Measurements from ENCODE around the gene CCK. TPM values are rescaled to one million over a fixed set of nuclear protein-coding genes. Genes with fewer than 3 reads are reported as not detected.

CCK gene
- total RNA-seq, 4 donors from 2014 or later: 1.1 TPM; not detected in 3

DNA sequence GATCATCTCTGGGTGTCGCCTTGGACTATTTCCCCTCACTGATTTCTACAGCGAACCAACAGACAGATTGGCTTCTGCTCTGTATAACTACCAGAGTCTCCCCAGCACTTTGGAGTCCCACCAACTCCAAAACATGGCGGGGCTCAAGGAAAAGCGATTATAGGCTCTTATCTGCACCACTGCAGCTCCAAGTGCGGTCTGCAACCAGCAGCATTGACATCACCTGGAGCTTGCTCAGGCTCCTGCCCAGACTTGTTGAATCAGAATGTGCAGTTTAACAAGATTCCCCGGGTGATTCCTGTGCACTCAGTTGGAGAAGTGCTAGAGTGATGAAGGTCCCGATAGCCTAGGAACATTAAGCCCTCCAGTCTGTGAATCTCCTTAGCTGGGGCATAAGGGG lies 9.0 kb downstream of the CCK start:
- Histone ChIP-seq H3K27me3 (peaks cover 0 to 14% (median 11%) of the 10 kb centered on the region in 3 donors), H3K36me3 (no peaks in the 10 kb centered on the region), H3K4me3 (no peak overlapping the region), H3K4me1 (no peaks in the 10 kb centered on the region), H3K27ac (no peak overlapping the region), H3K9me3 (no peaks in the 10 kb centered on the region)
- TF ChIP-seq POLR2A (IDR thresholded peaks at IDR 0.05): no peak
- TF ChIP-seq, protein P1, sequence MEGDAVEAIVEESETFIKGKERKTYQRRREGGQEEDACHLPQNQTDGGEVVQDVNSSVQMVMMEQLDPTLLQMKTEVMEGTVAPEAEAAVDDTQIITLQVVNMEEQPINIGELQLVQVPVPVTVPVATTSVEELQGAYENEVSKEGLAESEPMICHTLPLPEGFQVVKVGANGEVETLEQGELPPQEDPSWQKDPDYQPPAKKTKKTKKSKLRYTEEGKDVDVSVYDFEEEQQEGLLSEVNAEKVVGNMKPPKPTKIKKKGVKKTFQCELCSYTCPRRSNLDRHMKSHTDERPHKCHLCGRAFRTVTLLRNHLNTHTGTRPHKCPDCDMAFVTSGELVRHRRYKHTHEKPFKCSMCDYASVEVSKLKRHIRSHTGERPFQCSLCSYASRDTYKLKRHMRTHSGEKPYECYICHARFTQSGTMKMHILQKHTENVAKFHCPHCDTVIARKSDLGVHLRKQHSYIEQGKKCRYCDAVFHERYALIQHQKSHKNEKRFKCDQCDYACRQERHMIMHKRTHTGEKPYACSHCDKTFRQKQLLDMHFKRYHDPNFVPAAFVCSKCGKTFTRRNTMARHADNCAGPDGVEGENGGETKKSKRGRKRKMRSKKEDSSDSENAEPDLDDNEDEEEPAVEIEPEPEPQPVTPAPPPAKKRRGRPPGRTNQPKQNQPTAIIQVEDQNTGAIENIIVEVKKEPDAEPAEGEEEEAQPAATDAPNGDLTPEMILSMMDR (IDR thresholded peaks at IDR 0.05 in 4 of 5, conservative IDR thresholded peaks at IDR 0.05 in 1 of 5): no peak
- intact Hi-C loops (cut with DNase I; ENCODE audit: low total_unique reads): no loop called here
- in situ Hi-C loops (cut with MboI; ENCODE audit: low sequenced_read_pairs in 4 of 4): loop anchor here in 1 of 4 donors (10.0 kb wide), 1 partner anchor 188 kb away; no protein-coding TSS in a partner anchor
- DNase-seq (no peak), ATAC-seq (no peak)

DNA sequence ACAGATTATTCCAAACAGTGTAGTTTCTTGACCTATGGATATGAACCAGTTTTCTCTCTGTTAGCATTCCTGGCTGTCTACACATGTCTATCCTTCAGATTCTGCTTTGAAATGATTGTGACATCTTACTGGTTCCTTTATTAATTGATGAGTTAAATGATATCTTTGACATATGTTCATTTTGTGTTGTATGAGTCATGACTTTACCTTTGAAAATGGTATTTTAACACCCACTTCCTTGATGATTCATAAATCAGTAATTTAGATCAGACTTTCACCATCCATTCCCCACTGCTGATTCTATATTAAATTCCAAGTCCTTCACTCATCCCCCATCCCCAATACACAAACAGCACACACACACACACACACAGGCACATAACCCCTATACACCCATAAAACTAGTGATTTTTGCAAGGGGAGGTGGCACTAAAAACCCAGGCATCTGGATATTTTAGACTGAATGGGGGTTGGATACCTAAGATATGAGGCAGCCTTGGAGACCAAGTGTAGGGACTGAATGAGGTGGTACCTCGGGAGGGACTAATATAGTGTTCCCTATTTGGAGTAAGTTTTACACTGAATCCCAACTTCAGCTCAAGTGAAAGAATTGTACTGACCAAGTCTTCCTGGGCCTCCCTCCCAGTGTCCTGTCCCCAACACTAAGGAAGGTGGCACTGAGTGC lies 9.7 kb downstream of the CCK start:
- Histone ChIP-seq H3K36me3 (no peaks in the 10 kb centered on the region), H3K9me3 (no peaks in the 10 kb centered on the region), H3K27ac (no peak overlapping the region), H3K27me3 (peaks cover 0 to 14% (median 8%) of the 10 kb centered on the region in 3 donors), H3K4me3 (no peak overlapping the region), H3K4me1 (no peaks in the 10 kb centered on the region)
- ATAC-seq (no peak), DNase-seq (no peak)
- in situ Hi-C loops (cut with MboI; ENCODE audit: low sequenced_read_pairs in 4 of 4): loop anchor here in 1 of 4 donors (10.0 kb wide), 1 partner anchor 189 kb away; no protein-coding TSS in a partner anchor
- TF ChIP-seq POLR2A (IDR thresholded peaks at IDR 0.05): no peak
- TF ChIP-seq, protein P1 (IDR thresholded peaks at IDR 0.05 in 4 of 5, conservative IDR thresholded peaks at IDR 0.05 in 1 of 5): no peak
- intact Hi-C loops (cut with DNase I; ENCODE audit: low total_unique reads): no loop called here

DNA sequence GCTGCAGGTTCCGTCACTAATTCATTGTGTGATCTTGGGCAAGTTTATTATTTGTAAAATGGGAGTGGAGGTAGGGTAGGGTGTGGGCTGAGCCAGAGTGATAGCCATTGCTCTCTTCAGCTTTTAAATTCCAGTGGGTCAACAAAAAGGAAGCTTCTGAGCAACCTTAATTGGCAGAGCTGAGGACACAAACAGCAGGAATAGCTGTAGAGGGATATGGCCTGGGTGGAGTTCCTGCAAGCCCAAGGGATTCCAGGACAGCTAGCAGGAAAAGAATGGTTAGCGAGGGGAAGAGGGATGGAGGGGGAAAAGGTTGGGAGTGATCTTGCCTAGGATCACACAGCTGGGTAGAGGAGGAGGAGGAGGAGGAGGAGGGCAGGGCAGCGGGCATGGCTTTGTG lies 11.4 kb downstream of the CCK start:
- H3K9me3 ChIP-seq: no peaks in the 10 kb centered on the region
- intact Hi-C loops (cut with DNase I; ENCODE audit: low total_unique reads) (no loop called here), in situ Hi-C loops (cut with MboI; ENCODE audit: low sequenced_read_pairs in 4 of 4) (loop anchor here in 1 of 4 donors (10.0 kb wide), 1 partner anchor 190 kb away; no protein-coding TSS in a partner anchor)
- ATAC-seq: no peak
- no peak overlapping the region for H3K27ac ChIP-seq
- H3K36me3 ChIP-seq: no peaks in the 10 kb centered on the region
- no peak overlapping the region for H3K4me3 ChIP-seq
- peaks cover 0 to 4% (median 0%) of the 10 kb centered on the region in 3 donors for H3K27me3 ChIP-seq
- TF ChIP-seq, protein P1 (IDR thresholded peaks at IDR 0.05 in 4 of 5, conservative IDR thresholded peaks at IDR 0.05 in 1 of 5): no peak
- no peak for TF ChIP-seq POLR2A (IDR thresholded peaks at IDR 0.05)
- no peaks in the 10 kb centered on the region for H3K4me1 ChIP-seq
- no peak for DNase-seq

DNA sequence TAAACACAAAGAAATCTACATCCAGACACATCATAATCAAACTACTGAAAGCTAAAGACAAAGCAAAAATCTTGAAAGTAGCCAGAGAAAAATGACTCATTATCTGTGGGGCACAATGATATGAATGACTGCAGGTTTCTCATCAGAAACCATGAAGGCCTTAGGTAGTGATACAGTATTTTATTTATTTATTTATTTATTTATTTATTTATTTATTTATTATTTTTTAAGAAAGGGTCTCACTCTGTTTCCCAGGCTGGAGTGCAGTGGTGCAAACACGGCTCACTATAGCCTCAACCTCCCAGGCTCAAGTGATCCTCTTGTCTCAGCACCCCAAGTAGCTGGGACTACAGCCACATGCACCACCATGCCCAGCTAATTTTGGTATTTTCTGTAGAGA lies 15.2 kb downstream of the CCK start:
- Histone ChIP-seq H3K4me1 (no peaks in the 10 kb centered on the region), H3K9me3 (no peaks in the 10 kb centered on the region), H3K36me3 (no peaks in the 10 kb centered on the region), H3K27me3 (no peaks in the 10 kb centered on the region), H3K4me3 (no peak overlapping the region), H3K27ac (no peak overlapping the region)
- ATAC-seq (no peak), DNase-seq (no peak)
- intact Hi-C loops (cut with DNase I; ENCODE audit: low total_unique reads): no loop called here
- TF ChIP-seq, protein P1 (IDR thresholded peaks at IDR 0.05 in 4 of 5, conservative IDR thresholded peaks at IDR 0.05 in 1 of 5): no peak
- no peak for TF ChIP-seq POLR2A (IDR thresholded peaks at IDR 0.05)
- in situ Hi-C loops (cut with MboI; ENCODE audit: low sequenced_read_pairs in 4 of 4): loop anchor here in 1 of 4 donors (10.0 kb wide), 1 partner anchor 194 kb away; no protein-coding TSS in a partner anchor

Measured in gastrocnemius medialis (tissue), 4 donors.